ENCODE results near the gene KIF13A. TPM values are rescaled to one million over a fixed set of nuclear protein-coding genes. Genes with fewer than 3 reads are reported as not detected.
A peak's percentile ranks its signal among the peaks of the same experiment; 100 is the strongest.

Gene KIF13A
- total and polyA plus RNA-seq, 9 of the 15 experiments (the other 6 are each of a cell fraction or from before 2014, with no cell fraction given), result 3.6 to 44.3 (median 29.7) TPM

- TF ChIP-seq SAFB2 (IDR thresholded peaks at IDR 0.05; ENCODE audit: borderline replicate concordance, low read depth, low read length, severe bottlenecking), result no peak
- TF ChIP-seq PTRF (tag; IDR thresholded peaks at IDR 0.05), result no peak
- TF ChIP-seq SMAD2 (IDR thresholded peaks at IDR 0.05; ENCODE audit: low read depth, low read length), result no peak
- TF ChIP-seq ZNF76 (CRISPR knock-in tag; IDR thresholded peaks at IDR 0.05; ENCODE audit: borderline replicate concordance), result no peak
Observed at GRCh38 chr6:17780061-17780460, 207.4 kb downstream of the KIF13A start (continued).

GRCh38 chr6:17771609-17772008 is 215.8 kb downstream of the KIF13A start:
- Histone ChIP-seq H3K27me3 (ENCODE audit: control insufficient read depth in 2 of 2, insufficient read depth in 2 of 2, low read length in 2 of 2) (no peaks in the 10 kb centered on the region), H3K27ac (ENCODE audit: extremely low read depth, low read depth, low read length) (no peak overlapping the region), H3K9ac (ENCODE audit: insufficient read depth in 1 of 2, low read depth in 2 of 2, low read length in 2 of 2) (no peak overlapping the region), H3K9me3 (replicated peaks; ENCODE audit: control insufficient read depth, insufficient read depth, low read depth, low read length) (no peaks in the 10 kb centered on the region), H3K4me2 (ENCODE audit: insufficient read depth, low read length) (no peak overlapping the region), H2AFZ (ENCODE audit: low read depth, low read length) (no peak overlapping the region), H3K79me2 (ENCODE audit: control insufficient read depth, insufficient read depth, low read length) (no peaks in the 10 kb centered on the region), H3K9me1 (ENCODE audit: control insufficient read depth, insufficient read depth, low read length) (no peaks in the 10 kb centered on the region), H4K20me1 (replicated peaks; ENCODE audit: control insufficient read depth, insufficient read depth, low read length) (no peaks in the 10 kb centered on the region), H3K36me3 (ENCODE audit: control insufficient read depth, insufficient read depth, low read length) (peaks cover 67% of the 10 kb centered on the region), H3K4me3 (no peak overlapping the region), H3K4me1 (replicated peaks in 1 of 2; ENCODE audit: control insufficient read depth in 2 of 2, insufficient read depth in 2 of 2, low read length in 2 of 2) (no peaks in the 10 kb centered on the region)
- 76% methylated on average over 3 of the region's 3 CpGs for WGBS (ENCODE audit: insufficient coverage, low coverage, missing lambda C conversion rate)
- DNase-seq (ENCODE audit: extremely low read depth in 1 of 4, low spot score in 3 of 4) (no peak), FAIRE-seq (no peak), ATAC-seq (no peak)
- in situ Hi-C loops (cut with MboI), result no loop called here
- POLR2A ChIA-PET, result no interaction called here
- CTCF ChIA-PET (ENCODE audit: low intra/inter-chr PET ratio), result no interaction called here
- intact Hi-C loops (cut with micrococcal nuclease), result no loop called here
- 0 out of 2 replicates have a peak, but pooled peaks have one; percentile 2 for TF ChIP-seq ZNF316 (IDR thresholded peaks at IDR 0.05)
- TF ChIP-seq SREBF2 (CRISPR knock-in tag; IDR thresholded peaks at IDR 0.05), result no peak
- BruUV-seq (replicated peaks), result no TSS peak
